T-helper 2 cell (primary cell): ENCODE results near the gene SAMD11.
A peak's percentile ranks its signal among the peaks of the same experiment; 100 is the strongest.

ENCODE experiments used
- DNase-seq, 5 experiments: peaks; one replicate each; pipeline versions ENCODE4 v3.0.0 to v3.0.0-alpha.2; 2012 to 2022

Gene SAMD11

DNA sequence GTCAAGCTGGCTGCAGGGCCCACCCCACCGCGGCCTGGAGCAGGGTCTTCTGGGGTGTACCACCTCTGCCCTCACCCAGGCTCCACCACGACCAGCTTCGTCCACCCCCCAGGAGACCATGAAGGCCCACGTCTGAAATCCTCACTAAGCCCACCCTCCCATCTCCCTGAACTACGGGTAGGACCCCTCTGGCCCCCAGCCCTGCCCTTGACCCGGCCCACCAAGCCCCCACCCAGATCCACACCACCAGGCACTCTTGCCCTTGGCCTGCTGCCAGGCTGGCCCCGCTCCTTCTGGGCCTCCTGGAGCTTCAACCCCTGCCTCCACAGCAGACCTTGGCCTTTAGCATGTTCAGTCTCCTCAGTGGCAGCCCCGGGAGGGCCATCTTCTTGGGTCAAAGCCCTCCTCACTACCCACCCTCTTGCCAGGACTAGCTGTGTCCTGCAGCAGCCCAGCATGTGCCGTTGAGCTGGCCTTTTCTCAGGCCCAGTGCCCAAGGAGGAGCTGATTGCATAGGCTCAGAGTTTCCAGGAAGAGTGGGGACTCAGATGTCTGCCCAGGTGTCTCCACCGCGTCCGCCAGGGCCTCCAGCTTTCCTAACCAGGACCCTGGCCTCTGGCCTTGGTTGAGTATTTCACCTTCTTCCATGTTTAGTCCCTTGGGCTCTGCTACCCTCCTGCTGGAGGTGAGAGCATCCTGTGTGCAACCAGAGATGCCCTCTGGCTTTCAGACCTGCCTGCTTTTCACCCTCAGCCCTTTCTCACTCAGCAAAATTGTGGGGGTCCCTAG, 17.7 kb upstream of the SAMD11 start:
- peak in 1 of 5 experiments; percentile 8 for DNase-seq

DNA sequence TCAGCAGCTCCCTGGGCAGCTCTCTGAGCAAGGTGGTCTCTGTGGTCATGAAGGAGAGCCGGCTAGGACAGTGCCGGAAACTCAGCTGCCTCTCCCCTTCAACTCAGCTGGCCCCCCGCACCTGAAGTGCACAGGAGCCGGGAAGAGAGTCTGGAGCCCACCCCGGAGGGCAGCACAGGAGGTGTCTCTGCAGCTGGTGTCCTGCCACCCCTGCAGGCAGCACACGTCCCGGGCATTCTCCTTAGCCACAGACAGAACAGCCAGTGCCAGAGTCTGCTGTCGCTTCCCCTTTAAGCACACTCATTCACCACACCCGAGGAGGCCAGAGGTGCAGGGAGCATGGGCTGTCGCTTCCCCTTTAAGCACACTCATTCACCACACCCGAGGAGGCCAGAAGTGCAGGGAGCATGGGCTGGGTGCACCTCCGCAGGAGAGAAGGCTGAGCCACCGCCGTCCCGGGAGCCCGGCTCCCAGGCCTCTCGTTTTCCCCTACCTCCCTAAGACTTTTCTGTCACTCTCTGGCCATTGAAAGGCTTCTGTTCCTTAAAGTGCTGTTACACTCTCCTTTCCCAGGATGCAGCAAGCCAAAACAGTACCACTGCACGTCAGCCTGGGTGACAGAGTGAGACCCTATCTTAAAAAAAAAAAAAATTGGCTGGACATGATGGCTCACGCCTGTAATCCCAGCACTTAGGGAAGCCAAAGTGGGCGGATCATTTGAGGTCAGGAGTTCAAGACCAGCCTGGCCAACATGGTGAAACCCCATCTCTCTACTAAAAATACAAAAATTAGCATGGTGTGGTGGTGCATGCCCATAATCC, 16.9 kb upstream of the SAMD11 start:
- peak in 1 of 5 experiments; percentile 27 for DNase-seq

DNA sequence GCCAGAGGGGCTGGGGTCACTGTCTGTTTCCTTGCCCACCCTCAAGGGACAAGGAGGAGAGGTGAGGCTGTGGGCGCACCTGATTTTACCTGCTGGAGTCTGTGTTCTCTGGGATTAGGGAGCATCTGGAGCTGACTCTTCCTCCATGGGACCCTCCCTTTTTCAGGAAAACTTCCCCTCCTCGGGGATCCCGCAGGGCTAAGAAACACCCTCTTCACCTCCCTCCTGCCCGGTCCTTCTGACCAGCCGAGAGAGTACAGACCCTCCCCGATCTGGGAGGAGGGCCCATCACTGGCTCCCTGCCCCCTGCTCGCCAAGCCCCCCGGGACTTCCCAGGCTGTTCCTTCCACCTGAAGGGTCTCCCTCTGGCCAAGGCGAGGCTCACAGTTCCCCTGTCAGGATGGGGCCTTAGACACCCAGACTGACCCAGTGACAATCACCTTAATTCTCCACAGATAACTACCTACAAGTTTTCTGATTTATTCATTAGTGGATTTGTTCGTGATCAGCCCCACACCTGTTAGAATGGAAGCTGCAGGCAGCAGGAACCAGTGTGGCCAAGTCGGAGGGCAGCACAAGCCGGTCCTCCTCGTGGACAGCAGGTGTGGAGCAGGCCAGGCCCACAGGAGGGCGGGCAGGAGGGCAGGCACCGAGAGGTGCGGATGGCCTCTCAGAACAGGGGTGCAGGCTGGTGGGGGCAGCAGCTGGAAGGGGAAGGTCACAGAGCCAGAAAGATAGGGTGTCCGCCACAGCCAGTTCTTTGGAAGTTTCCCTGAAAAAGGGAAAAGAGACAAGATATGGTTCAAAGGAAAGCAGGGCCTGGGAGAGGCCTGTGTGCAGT, 15.9 kb upstream of the SAMD11 start:
- peak in 1 of 5 experiments; percentile 5 for DNase-seq

DNA sequence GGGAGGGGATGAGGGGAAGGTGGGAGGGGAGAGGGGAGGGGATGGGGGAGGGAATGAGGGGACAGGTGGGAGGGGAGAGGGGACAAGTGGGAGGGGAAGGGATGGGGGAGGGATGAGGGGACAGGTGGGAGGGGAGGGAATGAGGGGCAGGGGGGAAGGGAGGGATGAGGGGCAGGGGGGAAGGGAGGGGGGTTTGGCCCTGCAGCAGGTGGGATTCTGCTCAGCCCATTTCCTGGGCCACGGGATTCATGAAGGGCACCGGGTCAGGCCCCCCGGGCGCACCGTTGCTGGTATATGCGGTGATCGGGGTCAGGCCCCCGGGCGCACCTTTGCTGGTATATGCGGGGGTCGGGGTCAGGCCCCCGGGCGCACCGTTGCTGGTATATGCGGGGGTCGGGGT, 15.1 kb upstream of the SAMD11 start:
- DNase-seq = no peak

DNA sequence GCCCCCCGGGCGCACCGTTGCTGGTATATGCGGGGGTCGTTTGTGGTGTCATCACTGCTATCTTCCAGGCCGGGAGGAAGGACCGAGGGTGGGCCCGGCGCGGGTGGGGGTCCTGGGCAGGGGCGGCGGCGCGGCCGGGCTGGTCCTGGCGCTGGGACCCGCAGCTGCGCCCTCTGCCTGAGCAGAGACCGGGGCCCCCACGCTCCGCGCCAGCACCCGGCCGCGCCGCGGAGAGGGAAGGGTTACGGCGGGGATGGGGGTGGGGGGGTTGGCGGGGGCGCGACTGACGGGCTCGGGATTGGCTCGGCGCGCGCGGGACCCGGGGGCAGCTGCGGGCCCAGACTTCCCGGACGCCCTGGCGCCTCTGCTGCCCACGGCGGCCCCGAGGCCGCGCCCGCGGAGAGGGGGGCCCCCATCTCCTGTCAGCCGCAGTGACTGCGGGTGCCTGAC, 13.8 kb upstream of the SAMD11 start:
- DNase-seq = peak in 1 of 5 experiments; percentile 6

DNA sequence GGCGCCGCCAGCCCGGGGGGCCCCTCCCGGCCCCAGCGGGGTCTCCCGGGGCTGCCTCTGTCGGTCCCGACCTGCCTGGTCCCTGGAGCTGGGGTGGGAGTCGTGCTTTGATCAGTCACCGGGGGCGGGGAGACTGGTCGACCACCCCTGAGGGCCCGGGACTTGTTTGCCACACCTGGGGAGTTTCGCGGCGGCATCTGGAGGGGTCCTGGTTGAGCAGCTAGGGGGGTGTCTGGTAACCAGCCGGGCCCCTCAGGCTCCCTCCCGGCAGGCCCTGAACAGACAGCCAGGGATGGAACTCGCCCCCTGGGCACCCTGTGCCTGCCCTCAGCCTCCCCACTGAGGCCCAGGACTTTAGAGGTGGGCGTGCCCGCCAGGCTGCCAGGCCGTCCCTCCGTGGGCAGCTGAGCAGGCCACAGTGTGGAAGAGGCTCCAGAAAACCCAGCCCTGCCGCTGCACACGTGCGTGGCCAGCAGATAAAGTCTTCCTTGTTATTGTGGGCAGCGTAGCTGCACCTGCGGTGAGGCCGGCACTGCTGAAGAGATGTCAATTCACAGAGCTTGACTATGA, 13.3 kb upstream of the SAMD11 start:
- DNase-seq = peak in 1 of 5 experiments; percentile 8

DNA sequence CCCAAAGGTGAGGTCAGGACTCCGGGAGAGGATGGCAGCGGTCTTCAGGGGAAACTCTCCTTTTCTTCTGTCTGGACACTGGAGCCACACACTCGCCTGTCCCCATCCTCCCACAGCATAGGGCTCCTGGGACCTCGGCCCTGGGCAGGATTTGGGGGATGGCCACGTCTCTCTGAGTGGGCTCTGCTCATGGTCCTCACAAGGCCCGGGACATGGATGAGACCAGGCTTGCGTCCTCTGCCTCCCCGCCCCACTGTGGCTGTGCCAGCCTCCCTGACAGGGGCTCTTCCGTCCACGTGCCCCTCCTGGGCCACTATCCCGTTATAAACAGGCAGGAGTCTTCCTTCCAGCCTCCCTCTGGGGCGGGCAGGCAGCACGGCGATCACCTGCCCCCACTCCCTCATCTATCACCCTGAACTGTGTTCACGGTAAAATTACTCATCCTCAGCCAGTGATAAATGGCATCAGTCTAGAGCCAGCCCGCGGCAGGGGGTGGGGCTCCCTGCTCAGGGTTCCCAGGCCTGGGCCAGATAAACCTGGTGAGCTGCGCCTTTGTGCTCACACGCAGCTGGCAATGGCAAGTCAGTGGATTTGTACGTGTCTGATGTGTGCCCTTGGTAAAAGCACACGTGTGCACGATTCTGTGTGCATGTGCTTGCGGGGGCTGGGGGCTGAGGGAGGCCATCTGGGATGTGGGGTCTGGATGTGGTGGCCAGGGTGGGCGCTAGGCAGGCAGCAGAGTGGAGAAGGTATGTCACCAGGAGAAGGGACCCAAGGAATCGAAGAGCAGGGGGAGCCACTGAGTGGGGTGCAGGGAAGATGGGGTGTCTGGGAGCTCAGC, 12.6 kb upstream of the SAMD11 start:
- peak in 1 of 5 experiments; percentile 0 for DNase-seq

DNA sequence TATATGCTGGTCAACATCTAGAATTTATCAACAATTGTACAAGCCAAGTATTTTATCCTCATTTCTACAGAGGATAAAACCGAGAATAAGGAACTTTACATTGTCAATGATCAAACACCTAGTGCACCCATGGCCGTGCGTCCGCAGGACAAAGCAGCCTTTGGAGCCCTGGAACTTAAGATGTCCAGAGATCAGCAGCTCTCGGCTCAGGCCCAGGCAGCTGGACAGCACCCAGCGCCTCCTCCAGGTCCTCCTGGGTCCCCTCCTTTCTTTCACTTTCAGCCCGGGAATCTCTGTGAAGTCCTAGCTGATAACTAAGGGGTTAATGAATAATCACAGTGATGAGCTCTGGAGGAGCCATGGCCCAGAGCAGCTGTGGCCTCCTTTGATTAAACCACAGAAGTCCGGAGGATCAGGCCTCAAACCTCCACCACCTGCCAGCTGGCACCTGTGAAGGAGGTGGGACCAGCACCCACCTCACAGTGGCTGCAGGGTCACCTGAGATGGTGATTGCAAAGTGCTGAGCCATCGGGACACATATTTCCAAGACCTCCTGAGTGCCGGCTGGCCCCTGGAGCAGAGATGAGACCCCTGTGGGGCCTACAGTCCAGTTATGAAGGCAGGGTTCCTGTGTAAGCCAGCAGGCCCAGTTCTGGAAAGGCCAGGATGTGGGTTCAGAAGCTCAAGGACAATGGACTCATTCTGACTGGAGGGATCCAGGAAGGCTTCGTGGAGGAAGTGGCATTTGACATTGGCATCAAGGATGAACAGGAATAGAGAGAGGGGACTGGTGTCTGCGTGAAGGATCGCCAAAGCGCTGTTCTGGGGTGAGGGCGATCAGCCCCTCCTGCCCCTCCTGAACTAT, 11.6 kb upstream of the SAMD11 start:
- DNase-seq = no peak

DNA sequence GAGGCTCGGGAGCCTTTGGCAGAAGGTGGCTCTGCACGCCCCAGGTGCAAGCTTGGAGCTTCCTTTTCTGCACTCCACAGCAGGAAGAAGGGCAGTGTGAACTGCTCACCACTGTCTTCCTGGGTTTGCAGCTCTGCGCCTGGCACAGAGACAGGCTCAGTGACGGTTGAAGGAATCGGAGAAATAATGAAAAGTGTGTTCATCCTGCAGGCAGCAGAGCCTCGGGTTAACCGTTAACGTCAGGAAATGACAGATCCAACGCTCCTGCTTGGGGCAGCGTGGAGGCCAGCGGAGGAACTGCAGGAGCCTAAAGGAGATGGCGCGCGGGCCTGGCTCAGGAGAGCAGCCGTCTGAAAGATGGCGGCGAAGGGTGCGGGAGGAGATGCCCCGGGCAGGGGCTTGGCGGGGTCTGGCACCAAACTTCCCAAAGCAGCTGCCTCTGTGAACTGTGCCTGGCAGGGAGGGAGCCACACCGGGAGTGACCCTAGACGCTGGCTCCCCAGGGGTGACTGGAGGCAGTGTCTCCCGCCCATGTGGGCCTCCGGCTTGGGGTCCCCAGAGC, 10.9 kb upstream of the SAMD11 start:
- DNase-seq = peak in 1 of 5 experiments; percentile 7

DNA sequence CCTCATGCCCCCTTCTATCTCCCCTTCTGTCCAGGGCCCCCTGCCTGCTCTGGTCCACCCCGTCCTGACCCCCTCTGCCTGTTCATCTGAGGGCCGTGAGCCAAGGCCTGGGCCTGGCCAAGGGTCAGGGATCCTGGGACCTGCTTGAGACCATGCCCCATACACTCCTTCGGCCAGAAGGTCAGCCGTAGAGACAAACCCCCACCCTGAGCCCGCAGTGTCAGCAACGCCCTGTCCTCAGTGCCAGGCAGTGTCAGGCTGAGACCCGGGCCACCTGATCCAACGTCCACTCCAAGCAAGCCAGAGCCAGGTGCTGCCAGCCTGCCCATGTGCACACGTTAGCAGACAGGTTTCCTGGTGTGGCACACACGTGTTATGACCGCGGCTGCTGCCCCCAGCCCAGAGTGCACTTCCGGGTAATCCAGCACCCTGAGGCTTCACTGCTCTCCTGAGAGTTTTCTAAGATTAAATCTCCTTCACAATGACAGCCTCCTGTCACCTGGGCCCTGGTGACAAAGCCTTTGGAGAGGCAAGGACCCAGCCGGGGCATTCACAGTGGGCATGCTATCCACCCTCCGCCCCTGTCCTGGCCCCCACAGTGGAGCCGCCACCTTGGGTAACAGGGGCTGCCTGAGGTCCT, 10.1 kb upstream of the SAMD11 start:
- DNase-seq = peak in 1 of 5 experiments; percentile 4

DNA sequence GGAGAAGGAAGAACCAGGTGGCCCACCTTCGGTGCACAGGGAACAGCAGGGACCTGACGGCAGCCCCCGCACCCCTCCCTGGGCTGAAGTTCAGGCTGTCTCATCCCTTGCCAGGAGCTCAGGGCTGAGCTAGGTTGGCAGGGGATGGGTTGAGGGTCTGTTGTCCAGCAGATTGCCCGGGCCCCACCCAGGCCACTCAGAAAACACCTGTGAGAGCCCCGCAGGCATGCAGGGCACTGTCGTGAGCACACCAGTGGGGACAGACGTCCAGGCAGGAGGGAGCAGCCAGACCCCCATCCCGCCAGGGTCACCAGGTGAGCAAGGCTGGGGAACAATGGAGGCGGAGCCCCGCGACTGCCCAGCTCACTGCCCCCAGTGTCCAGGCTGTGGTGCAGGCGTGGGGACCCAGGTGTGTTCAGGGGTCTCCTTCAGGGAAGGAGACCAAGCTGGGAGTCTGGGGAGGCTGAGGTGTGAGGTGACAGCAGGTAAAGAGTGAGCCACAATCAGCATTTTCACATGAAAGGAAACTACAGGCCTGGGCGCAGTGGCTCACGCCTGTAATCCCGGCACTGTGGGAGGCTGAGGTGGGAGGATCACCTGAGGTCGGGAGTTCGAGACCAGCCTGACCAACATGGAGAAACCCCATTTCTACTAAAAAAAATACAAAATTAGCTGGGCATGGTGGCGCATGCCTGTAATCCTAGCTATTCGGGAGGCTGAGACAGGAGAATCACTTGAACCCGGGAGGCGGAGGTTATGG, 9.4 kb upstream of the SAMD11 start:
- peak in 1 of 5 experiments; percentile 5 for DNase-seq

DNA sequence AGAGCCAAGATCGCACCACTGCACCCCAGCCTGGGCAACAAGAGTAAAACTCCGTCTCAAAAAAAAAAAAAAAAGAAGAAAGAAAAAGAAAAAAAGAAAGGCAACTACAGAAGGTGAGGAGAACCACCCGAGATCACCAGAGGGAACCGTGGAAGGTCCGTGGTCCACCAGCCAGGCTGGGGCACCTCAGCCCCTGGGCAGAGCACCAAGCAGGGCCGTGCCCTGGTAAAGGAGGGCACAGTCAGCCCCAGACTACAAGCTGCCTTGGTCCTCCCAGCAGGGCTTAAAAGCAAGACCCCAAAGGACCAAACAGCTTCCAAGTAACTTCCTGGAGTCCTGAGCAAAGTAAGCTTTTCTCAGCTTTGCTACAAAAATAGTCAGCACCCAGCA, 8.8 kb upstream of the SAMD11 start:
- DNase-seq = no peak

DNA sequence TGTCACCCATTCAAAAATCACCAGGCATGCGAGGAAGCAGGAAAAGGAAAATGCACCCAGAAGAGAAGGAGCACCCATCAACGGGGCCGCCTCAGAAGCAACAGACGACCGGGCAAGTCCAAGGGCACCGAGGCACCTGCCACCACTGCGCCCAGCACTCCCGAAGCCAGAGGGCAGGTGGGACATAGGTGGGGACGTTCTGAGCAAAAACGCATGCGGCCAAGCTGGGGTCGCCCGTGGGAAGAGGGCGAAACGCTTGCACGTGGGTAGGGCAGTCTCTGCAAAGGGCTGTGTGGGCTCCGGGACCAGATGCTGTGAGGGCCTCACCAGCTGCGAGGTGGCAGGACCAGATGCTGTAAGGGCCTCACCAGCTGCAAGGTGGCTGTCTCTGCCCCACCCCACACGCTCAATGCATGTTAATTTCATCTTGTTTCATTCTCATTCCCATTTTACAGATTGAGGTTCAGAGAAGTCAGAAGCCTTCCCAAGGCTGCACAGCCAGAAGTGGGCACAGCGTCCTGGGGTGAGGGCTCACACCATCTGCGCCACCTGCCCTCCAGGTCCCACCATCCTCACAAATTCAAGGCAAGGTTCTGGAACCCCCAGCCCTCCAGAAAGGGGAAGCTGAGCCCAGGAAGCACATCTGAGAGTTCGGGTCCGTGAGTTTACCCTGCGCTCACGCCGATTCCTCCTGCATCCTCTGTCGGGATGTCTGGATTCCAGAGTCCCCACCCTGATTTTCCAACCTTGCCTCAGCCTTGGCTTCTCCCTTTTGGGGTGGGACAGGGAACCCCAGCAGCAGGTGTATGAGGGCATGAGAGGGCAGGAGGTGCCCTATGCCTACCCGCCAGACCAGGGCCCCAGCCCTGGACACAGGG, 8.2 kb upstream of the SAMD11 start:
- no peak for DNase-seq

DNA sequence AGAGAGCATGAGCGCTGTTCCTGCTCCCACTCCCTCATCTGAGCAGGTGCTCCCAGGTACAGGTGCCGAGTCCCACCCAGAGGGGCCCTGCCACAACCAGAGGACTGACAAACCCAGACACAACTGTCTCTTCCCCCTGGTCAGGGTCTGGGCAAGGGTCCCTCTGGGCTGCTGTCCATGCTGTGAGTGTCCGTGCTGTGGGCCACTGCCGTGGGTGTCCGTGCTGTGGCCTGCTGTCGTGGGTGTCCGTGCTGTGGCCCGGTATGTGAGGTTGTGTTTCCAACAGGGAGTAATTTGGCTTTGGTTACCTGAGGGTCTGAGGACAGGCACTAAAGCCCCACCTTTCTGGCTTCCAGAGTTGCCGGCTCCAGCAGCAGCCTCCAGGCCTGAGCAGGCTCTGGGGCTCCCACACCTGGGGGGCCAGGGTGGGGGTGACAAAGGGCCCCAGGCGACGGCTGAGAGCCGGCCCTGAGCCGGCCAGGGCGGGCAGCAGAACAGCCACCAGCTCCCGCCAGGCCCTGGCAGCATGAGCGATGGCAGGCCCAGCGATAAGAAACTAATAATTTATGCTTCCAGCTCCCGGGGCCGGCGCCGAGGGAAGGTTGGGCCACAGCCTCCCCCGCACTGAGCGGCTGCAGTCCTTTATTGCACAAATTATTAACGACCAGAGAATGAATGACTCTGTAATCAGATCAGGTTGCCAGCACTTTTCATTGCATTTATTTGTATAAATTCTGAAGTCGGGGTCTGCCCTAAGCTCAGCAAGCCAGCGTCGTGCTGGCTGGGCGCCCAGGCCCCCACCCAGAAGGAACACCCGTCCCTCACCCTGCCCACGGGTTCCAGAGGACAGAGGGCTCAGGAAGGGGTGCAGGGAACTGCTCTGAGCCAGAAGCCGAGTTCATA, 7.3 kb upstream of the SAMD11 start:
- DNase-seq = no peak

DNA sequence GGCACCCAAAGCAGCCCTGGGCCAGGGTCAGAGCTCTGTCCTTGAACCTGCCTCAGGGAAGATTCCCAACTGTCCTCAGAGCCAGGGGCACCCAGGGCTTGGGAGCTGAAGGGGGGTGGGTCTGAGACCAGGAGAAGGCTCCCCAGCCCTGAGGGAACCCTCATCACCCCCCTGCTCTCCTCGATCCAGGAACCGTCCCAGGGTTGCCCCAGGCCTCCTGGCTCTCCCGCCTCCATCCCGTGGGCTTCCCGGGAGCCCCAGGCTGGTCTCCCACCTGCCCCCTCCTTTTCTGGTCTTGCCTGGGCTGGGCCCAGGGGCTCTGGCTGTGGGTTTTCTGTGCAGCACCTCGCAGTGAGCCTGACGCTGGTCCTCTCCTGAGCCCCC, 6.7 kb upstream of the SAMD11 start:
- no peak for DNase-seq

DNA sequence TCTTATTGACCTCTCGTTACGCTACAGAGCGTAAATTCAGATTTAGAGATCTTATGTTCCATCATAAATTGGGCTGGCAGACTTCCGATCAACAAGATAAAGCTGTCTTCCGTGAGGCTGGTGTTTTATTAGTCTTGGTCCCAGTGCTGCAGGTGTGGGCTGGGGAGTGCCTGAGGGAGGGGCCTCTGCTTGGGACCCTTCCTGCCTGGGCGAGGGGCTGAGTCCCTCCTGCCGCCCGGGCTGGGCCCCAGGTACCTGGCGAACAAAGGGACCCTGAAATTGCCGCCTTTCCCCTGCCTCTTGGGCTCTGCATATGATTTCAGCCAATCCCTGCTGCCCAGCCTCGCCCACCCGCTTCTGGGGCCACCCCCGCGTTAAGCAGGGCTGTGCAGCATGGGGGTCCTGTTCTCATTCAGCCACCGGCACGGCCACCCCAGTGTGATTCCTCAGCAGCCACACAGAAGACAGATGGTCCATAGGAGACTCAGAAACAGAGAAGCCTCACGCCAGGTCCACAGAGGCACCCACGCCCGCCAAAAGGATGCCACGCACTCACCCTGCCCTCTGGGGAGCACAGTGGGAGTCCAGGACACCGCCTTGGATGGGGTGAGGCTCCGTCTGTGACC, 6.1 kb upstream of the SAMD11 start:
- no peak for DNase-seq
